Pancreas (tissue), 10 donors: Measurements from ENCODE around the gene THSD7A. TPM values are rescaled to one million over a fixed set of nuclear protein-coding genes. Genes with fewer than 3 reads are reported as not detected.

Experiments used
- ATAC-seq, 4 donors: fragments of 200-7000 bp; cut with Tn5 transposase; one replicate each; pipeline versions ENCODE4 v1.8.0 to v1.9.1; 2020; ENCODE audit warnings: mild to moderate bottlenecking in 4 of 4, moderate library complexity in 4 of 4
- DNase-seq, 6 donors: peaks; one replicate each; pipeline ENCODE4 v3.0.0-alpha.2; 2020
- FAIRE-seq: peaks from 2 replicates; lab custom pipeline; 2012; peaks lifted over from hg19 to GRCh38; lab: Jason Lieb, UNC
- H3K27ac ChIP-seq, 4 donors: fragments of 200-600 bp; sonication (generic); 1 replicate in 3 of 4; 2 replicates in 1 of 4; pipeline versions ENCODE4 v1.5.0 to v1.8.0; 2020
- H3K27me3 ChIP-seq, 4 donors: fragments of 200-600 bp; one replicate each; pipeline ENCODE4 v1.8.0; 2021
- H3K36me3 ChIP-seq, 3 donors: fragments of 200-600 bp; sonication (generic) in 1 of 3; one replicate each; pipeline versions ENCODE4 v1.5.0 to v1.8.0; 2020 to 2021
- H3K4me1 ChIP-seq, 3 donors: fragments of 200-600 bp; one replicate each; pipeline ENCODE4 v1.8.0; 2021
- H3K4me3 ChIP-seq, 4 donors: fragments of 200-600 bp; sonication (generic) in 2 of 4; one replicate each; pipeline versions ENCODE4 v1.5.0 to v1.8.0; 2020 to 2021
- H3K9me3 ChIP-seq, 4 donors: fragments of 200-600 bp; one replicate each; pipeline ENCODE4 v1.8.0; 2021
- WGBS, 2 donors: extraction: QIAGEN DNeasy Blood & Tissue Kit; methylation state at CpG; one replicate each; pipeline ENCODE4 v1.1.7; 2013; 5-methylcytosine and 5-hydroxymethylcytosine counted together
- intact Hi-C, 3 donors: fragments of 100-400 bp; cut with DNase I; formaldehyde crosslinking; loops; one replicate each; pipeline versions ENCODE4 v1.11.1 to v1.14.2; 2022
- polyA plus RNA-seq, 2 donors: library from polyadenylated mRNA; stranded (reverse); fragments of 200-250 nt; gene quantifications; one replicate each; pipeline ENCODE4 v1.2.3, GENCODE V29; 2013
- total RNA-seq, 6 donors: library from RNA; stranded (reverse); fragmentation: NEBNext Ultra II Directional in 4 of 6; extraction: Animal tissue kit (Norgen Biotek cat#: 25700) in 4 of 6; gene quantifications; one replicate each; pipeline versions ENCODE4 v1.2.1 to v1.2.4, GENCODE V29; 2021 to 2023
- TF ChIP-seq, protein P1 (sequence below), 4 donors: fragments of 200-600 bp; sonication (generic) in 3 of 4; IDR thresholded peaks; one replicate each; pipeline versions ENCODE4 v1.5.0 to v1.8.0; 2021; ENCODE audit warnings: antibody characterized with exemption in 4 of 4
- donor health status: healthy with polysubstance abuse.
- donor health status: DM: no; HTN: no; CAD: no; lungs with moderate emphysema.
- donor health status: DM: no; HTN: no; CAD: no.
- donor health status: control.
- donor health status: control.
- donor health status: Bipolar disorder and iron deficiency.
- donor health status: DM: yes; HTN: yes; CAD: no.
- donor health status: DM: no; HTN: no; CAD: no.
- donor health status: DM: no; HTN: no; CAD: no.
- donor health status: DM: yes; HTN: yes; CAD: no.

THSD7A gene
- total and polyA plus RNA-seq, 8 donors, result 0.30 to 3.7 (median 0.90) TPM

DNA sequence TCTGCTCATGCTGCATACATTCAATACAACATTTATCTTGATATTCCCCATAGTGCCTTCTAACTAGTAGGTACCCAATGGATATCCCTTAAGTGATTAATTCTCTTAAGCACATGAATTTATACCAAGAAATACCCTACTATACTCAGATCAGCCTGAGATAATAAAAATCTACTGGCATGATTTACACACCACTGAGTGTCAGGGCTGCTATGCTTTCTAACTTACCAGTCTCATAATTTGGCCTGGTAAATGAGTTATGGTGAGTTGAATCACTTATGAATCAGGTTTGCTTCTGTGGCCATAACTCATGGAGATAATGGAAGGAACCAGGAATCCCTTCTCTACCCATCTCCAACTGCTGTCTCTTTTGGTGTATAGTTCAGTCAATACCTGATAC is 122.8 kb downstream of the THSD7A start:
- Histone ChIP-seq H3K27ac (no peak overlapping the region), H3K9me3 (no peaks in the 10 kb centered on the region), H3K4me3 (no peak overlapping the region), H3K27me3 (no peaks in the 10 kb centered on the region), H3K36me3 (no peaks in the 10 kb centered on the region), H3K4me1 (peaks cover 7 to 21% (median 17%) of the 10 kb centered on the region in 3 donors)
- DNase-seq, result no peak
- no peak for ATAC-seq
- TF ChIP-seq, protein P1, sequence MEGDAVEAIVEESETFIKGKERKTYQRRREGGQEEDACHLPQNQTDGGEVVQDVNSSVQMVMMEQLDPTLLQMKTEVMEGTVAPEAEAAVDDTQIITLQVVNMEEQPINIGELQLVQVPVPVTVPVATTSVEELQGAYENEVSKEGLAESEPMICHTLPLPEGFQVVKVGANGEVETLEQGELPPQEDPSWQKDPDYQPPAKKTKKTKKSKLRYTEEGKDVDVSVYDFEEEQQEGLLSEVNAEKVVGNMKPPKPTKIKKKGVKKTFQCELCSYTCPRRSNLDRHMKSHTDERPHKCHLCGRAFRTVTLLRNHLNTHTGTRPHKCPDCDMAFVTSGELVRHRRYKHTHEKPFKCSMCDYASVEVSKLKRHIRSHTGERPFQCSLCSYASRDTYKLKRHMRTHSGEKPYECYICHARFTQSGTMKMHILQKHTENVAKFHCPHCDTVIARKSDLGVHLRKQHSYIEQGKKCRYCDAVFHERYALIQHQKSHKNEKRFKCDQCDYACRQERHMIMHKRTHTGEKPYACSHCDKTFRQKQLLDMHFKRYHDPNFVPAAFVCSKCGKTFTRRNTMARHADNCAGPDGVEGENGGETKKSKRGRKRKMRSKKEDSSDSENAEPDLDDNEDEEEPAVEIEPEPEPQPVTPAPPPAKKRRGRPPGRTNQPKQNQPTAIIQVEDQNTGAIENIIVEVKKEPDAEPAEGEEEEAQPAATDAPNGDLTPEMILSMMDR (IDR thresholded peaks at IDR 0.05), result no peak
- FAIRE-seq, result no peak
- intact Hi-C loops, result no loop called here

DNA sequence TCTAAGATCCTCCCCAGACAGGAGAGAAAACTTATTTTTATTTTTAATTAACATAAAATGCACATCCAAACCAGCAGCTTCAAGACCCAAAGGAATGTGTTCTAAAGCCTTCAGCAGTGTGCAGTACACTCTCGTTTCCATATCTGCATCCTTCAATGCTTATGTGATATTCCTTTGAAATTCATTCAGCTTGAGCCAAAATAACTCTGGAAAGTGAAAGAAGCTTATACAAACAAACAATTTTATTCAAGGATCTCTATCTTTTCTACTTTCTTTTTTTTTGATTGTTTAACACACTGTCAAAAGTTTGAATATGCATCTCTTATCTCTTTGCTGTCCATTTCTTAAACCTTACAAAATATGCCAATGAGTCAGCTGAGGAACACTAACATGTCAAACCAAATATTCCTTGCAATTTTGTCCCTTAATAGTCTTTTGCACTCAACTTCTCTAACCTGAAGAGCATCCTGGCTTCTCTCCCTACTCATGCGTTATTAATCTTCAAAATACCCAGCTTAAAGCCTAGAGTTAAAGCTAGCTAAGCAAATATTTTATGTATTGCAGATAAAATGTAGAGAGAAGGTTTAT is 124.3 kb downstream of the THSD7A start:
- DNase-seq, result no peak
- H3K4me1 ChIP-seq, result peaks cover 7 to 21% (median 17%) of the 10 kb centered on the region in 3 donors
- intact Hi-C loops, result no loop called here
- H3K27me3 ChIP-seq, result no peaks in the 10 kb centered on the region
- FAIRE-seq, result no peak
- no peaks in the 10 kb centered on the region for H3K36me3 ChIP-seq
- TF ChIP-seq, protein P1 (IDR thresholded peaks at IDR 0.05), result no peak
- WGBS, 2 donors, result 8 to 12% methylated on average over 2 of the region's 2 CpGs
- H3K27ac ChIP-seq, result no peak overlapping the region
- H3K4me3 ChIP-seq, result no peak overlapping the region
- H3K9me3 ChIP-seq, result no peaks in the 10 kb centered on the region
- peak; percentile 26 to 40 (median 32) for ATAC-seq

DNA sequence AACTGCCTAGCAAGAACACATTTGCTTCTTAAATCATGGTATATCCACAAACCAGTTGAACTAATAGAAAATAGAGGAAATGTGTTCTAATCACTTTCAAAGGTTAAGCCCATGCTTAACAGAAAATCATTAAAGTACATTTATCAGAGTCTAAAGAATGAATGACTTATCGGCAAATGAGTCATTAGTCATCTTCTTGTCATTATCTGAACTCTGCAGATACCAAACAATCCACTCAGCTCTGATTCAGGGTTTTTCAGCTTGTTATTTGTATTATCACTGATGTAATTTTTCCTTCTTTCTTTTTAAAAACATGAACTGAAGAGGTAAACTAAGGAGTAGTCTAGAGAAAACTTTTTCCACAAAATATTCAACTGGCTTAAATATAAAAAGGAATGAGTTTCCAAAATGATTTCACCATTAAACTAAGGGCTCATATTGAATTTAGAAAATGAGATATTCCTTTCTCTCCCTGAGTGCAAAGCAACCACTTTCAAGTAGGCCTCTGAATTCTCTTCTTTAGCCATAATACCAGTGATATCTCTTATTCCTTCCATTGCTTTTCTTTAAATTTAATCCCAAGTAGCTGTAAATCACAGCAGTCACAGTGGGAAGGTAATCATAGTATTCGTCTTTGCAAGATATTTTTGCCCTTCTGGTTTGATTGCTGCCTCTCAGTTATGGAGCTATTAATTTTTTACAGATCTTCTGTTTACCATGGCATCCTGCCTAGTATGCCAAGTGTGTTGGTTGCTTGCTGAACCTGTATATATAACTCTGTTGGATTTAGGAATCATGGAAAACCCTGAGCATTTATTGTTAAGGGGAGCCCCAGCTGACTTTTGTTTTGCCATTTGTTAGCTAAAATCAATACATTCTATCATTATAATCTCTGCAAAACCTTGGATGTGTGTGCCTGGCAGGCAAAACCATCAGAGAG is 125.1 kb downstream of the THSD7A start:
- WGBS, 2 donors, result 7 to 13% methylated on average over 2 of the region's 2 CpGs
- peak in 3 of 6 donors; percentile 12 to 32 (median 29) for DNase-seq
- intact Hi-C loops, result no loop called here
- Histone ChIP-seq H3K27me3 (no peaks in the 10 kb centered on the region), H3K9me3 (no peaks in the 10 kb centered on the region), H3K4me3 (no peak overlapping the region), H3K27ac (no peak overlapping the region), H3K36me3 (no peaks in the 10 kb centered on the region), H3K4me1 (peaks cover 7 to 21% (median 17%) of the 10 kb centered on the region in 3 donors)
- TF ChIP-seq, protein P1 (IDR thresholded peaks at IDR 0.05), result no peak
- FAIRE-seq, result no peak
- ATAC-seq, result peak; percentile 93 to 97 (median 94)

DNA sequence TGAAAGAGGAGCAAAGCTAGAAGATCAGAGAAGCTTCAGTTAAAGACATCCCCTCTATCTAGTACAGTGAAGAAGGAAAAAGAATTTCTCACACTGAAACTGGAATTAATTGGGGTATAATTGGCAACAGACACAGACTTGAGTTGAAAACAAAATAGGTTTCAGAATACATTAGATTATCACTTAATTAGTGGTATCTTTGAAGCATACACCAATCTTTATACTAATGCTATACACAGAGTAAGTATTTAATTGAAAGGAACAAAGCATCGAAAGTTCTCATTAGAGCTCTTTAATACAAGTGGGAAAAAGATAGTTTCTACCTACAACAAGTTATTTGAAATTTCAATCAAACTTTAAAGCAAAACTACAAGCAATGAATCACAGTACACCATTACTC is 128.2 kb downstream of the THSD7A start:
- no peaks in the 10 kb centered on the region for H3K27me3 ChIP-seq
- no peak for DNase-seq
- 71 to 98% methylated on average over 1 of the region's 1 CpG for whole genome bisulfite sequencing, 2 donors
- TF ChIP-seq, protein P1 (IDR thresholded peaks at IDR 0.05), result no peak
- H3K4me3 ChIP-seq, result no peak overlapping the region
- H3K36me3 ChIP-seq, result no peaks in the 10 kb centered on the region
- H3K4me1 ChIP-seq, result peaks cover 7 to 23% (median 17%) of the 10 kb centered on the region in 3 donors
- no peaks in the 10 kb centered on the region for H3K9me3 ChIP-seq
- no peak for FAIRE-seq
- no peak overlapping the region for H3K27ac ChIP-seq
- intact Hi-C loops, result no loop called here
- no peak for ATAC-seq
